Neural cell (in vitro differentiated cells): ENCODE data around the gene VSIG10L2. TPM values are rescaled to one million over a fixed set of nuclear protein-coding genes. Genes with fewer than 3 reads are reported as not detected.

Source experiments
- H2AFZ ChIP-seq: fragments of 200-600, 300-800 bp; sonication (generic), shearing (Covaris generic); 2 replicates; pipeline ENCODE4 v1.6.0; 2014; ENCODE audit warnings: low read depth, mild to moderate bottlenecking, antibody characterized with exemption, low read length, moderate library complexity
- H3F3A ChIP-seq: fragments of 200-600 bp; shearing (Covaris generic); 2 replicates; pipeline ENCODE4 v1.6.1; 2016; ENCODE audit warnings: mild to moderate bottlenecking, moderate library complexity, mixed read lengths, antibody characterized with exemption, low read length; ENCODE audit not compliant: insufficient read depth, poor library complexity, severe bottlenecking
- H3K27ac ChIP-seq: fragments of 200-600, 300-800 bp; sonication (generic), shearing (Covaris generic); 2 replicates; pipeline ENCODE4 v1.5.1; 2014; ENCODE audit warnings: mild to moderate bottlenecking, low read length, moderate library complexity
- H3K27me3 ChIP-seq: fragments of 300-800, 200-600 bp; sonication (generic), shearing (Covaris generic); 2 replicates; pipeline ENCODE4 v1.6.0; 2014; ENCODE audit warnings: mild to moderate bottlenecking, low read depth, low read length, moderate library complexity; ENCODE audit not compliant: insufficient read depth
- H3K36me3 ChIP-seq: fragments of 300-800, 200-600 bp; sonication (generic), shearing (Covaris generic); 2 replicates; pipeline ENCODE4 v1.5.1; 2014; ENCODE audit warnings: mild to moderate bottlenecking, antibody characterized with exemption, low read length, moderate library complexity; ENCODE audit not compliant: insufficient read depth
- H3K4me2 ChIP-seq: fragments of 300-800, 200-600 bp; sonication (generic), shearing (Covaris generic); 2 replicates; pipeline ENCODE4 v1.6.0; 2014; ENCODE audit warnings: mild to moderate bottlenecking, low read length
- H3K4me3 ChIP-seq: fragments of 300-800, 200-600 bp; sonication (generic), shearing (Covaris generic); 2 replicates; pipeline ENCODE4 v1.5.1; 2014; ENCODE audit warnings: mild to moderate bottlenecking, low read length, moderate library complexity
- H3K79me2 ChIP-seq: fragments of 200-600 bp; shearing (Covaris generic); replicated peaks from 2 replicates; pipeline ENCODE4 v1.6.0; 2014; ENCODE audit warnings: mild to moderate bottlenecking, low read length, moderate library complexity; ENCODE audit not compliant: insufficient read depth
- H3K9ac ChIP-seq: fragments of 300-800, 200-600 bp; sonication (generic), shearing (Covaris generic); 2 replicates; pipeline ENCODE4 v1.6.1; 2016; ENCODE audit warnings: mild to moderate bottlenecking, low read length, mixed read lengths
- H3K9me2 ChIP-seq: fragments of 200-600 bp; shearing (Covaris generic); 2 replicates; pipeline ENCODE4 v1.6.1; 2016; ENCODE audit warnings: mild to moderate bottlenecking, low read length, mixed read lengths; ENCODE audit not compliant: insufficient read depth
- H3K9me3 ChIP-seq: fragments of 200-600, 300-800 bp; sonication (generic), shearing (Covaris generic); 2 replicates; pipeline ENCODE4 v1.6.1; 2016; ENCODE audit warnings: mild to moderate bottlenecking, mixed run types, low read length, moderate library complexity, mixed read lengths
- H4K20me1 ChIP-seq: fragments of 200-600 bp; shearing (Covaris generic); 2 replicates; pipeline ENCODE4 v1.6.1; 2016; ENCODE audit warnings: mild to moderate bottlenecking, mixed run types; ENCODE audit not compliant: insufficient read depth
- EP300 ChIP-seq: fragments of 450-650 bp; conservative IDR thresholded peaks from 2 replicates; pipeline ENCODE4 v1.6.1; 2014; ENCODE audit warnings: antibody characterized with exemption, mild to moderate bottlenecking, moderate library complexity; ENCODE audit not compliant: poor library complexity, severe bottlenecking
- EZH2 ChIP-seq: fragments of 200-600, 300-800 bp; shearing (Covaris generic), sonication (generic); IDR thresholded peaks from 2 replicates; pipeline ENCODE4 v1.6.1; 2014; ENCODE audit warnings: antibody characterized with exemption, low read length, borderline replicate concordance, mild to moderate bottlenecking; ENCODE audit not compliant: insufficient read depth, poor library complexity, severe bottlenecking
- MXI1 ChIP-seq: fragments of 450-650 bp; conservative IDR thresholded peaks from 2 replicates; pipeline ENCODE4 v1.6.1; 2014; ENCODE audit warnings: antibody characterized with exemption, mild to moderate bottlenecking; ENCODE audit not compliant: poor library complexity, severe bottlenecking
- POLR2AphosphoS5 ChIP-seq: IDR thresholded peaks from 2 replicates; pipeline ENCODE4 v1.6.1; 2012
- RAD21 ChIP-seq: fragments of 450-650 bp; conservative IDR thresholded peaks from 2 replicates; pipeline ENCODE4 v1.6.1; 2014; ENCODE audit warnings: antibody characterized with exemption, mild to moderate bottlenecking, moderate library complexity
- SMC3 ChIP-seq: fragments of 450-650 bp; conservative IDR thresholded peaks from 2 replicates; pipeline ENCODE4 v1.6.1; 2014; ENCODE audit warnings: antibody characterized with exemption, mild to moderate bottlenecking, moderate library complexity; ENCODE audit not compliant: poor library complexity
- TAF1 ChIP-seq: IDR thresholded peaks from 2 replicates; pipeline ENCODE4 v1.6.1; 2012; ENCODE audit warnings: low read depth
- polyA plus RNA-seq: library from polyadenylated mRNA; depleted of rRNA; stranded (reverse); fragments of >200 nt; gene quantifications from 2 replicates; pipeline ENCODE4 v1.2.3, GENCODE V29; 2014
- TF ChIP-seq, protein P1 (sequence below): IDR thresholded peaks from 2 replicates; pipeline ENCODE4 v1.6.1; 2012; ENCODE audit warnings: borderline replicate concordance
- TF ChIP-seq, protein P2 (sequence below): fragments of 450-650 bp; IDR thresholded peaks from 2 replicates; pipeline ENCODE4 v1.5.1; 2014; ENCODE audit warnings: antibody characterized with exemption, mild to moderate bottlenecking, moderate library complexity; ENCODE audit not compliant: poor library complexity, severe bottlenecking

Gene VSIG10L2
- polyA plus RNA-seq, 1 donor from 2014 or later = not detected

DNA sequence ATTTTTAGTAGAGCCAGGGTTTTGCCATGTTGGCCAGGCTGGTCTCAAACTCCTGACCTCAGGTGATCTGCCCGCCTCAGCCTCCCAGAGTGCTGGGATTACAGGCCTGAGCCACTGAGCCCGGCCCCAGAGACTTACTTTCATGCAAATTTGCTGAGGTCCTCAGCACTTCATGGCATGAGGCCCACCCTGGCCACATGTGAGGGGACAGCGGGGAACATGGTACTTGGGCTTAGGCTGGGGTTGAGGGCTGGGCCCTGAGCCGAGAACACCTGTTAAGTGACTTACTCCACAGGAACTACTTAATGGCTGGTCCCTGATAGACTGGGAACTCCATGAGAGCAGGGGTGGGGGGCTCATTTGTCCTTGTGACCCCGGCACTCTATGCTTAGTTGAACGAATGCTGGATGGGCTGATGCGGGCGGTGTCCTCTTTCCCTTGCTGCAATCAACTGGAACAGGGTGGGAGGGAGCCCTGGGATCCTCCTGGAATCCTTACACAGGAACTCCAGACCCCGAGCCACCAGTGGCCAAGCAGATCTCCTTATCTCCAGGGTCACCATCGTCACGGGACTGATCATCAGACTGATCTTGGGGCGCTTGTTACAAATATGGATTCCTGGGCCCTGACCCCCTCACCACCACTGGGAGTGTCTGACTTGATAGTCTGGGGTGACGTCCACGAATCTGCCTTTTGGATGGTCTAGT lies 1.0 kb downstream of the VSIG10L2 start:
- no peak overlapping the region for H3K27ac ChIP-seq
- H3K36me3 ChIP-seq = no peaks in the 10 kb centered on the region
- no peak overlapping the region for H3K4me2 ChIP-seq
- no peaks in the 10 kb centered on the region for H4K20me1 ChIP-seq
- no peak overlapping the region for H2AFZ ChIP-seq
- no peak overlapping the region for H3K9ac ChIP-seq
- no peaks in the 10 kb centered on the region for H3K27me3 ChIP-seq
- H3K79me2 ChIP-seq = no peaks in the 10 kb centered on the region
- no peak overlapping the region for H3K4me3 ChIP-seq
- H3K9me3 ChIP-seq = no peaks in the 10 kb centered on the region
- no peak for TF ChIP-seq TAF1
- TF ChIP-seq RAD21 = no peak
- no peak for TF ChIP-seq POLR2AphosphoS5
- no peak for TF ChIP-seq SMC3
- H3K9me2 ChIP-seq = no peaks in the 10 kb centered on the region
- no peaks in the 10 kb centered on the region for H3F3A ChIP-seq

DNA sequence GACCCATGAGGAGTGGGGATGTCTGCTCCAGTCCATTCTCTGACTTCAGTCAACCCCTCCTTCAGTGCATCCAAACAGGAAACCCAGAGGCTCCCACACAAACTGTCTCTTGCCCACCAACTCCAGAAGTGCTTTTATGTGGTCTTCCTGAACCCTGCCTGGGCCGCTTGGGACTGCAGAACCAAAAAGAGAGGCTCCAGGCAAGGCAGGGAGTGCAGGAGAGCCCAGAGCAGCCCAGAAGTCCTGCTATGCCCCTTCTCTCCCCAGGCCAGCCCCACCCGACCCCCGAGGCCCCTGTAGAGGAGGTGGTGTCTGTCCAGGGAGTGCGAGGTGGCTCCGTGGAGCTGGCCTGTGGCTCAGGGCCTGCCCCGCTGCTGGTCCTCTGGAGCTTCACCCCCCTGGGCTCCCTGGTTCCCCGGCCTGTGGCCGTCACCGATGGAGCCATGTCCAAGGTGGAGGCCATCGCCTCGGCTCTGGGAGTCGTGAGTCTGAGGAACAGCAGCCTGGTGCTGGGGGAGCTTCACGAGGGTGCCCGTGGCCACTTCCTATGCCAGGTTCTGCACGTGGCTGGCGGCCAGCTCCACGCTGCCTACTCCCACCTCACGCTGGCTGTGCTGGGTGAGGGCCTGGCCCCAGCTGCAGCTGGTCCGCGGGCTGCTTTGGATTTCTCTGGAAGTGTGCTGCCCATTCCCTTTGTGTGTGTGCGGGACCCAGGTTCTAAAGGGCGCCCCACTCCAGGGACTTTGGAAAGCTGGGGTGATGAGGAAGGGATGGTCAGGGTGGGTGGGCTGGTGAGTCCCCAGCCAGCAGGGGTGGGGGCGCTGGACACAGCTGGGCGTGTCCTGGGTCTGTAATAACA lies 1.8 kb downstream of the VSIG10L2 start:
- no peaks in the 10 kb centered on the region for H3K79me2 ChIP-seq
- H3K4me3 ChIP-seq = no peak overlapping the region
- no peaks in the 10 kb centered on the region for H3K9me2 ChIP-seq
- no peaks in the 10 kb centered on the region for H3K36me3 ChIP-seq
- no peak overlapping the region for H3K9ac ChIP-seq
- no peak overlapping the region for H3K27ac ChIP-seq
- no peaks in the 10 kb centered on the region for H4K20me1 ChIP-seq
- TF ChIP-seq EP300 (no peak), POLR2AphosphoS5 (no peak), EZH2 (no peak), MXI1 (no peak), RAD21 (no peak), TAF1 (no peak), SMC3 (no peak)
- TF ChIP-seq, protein P1, sequence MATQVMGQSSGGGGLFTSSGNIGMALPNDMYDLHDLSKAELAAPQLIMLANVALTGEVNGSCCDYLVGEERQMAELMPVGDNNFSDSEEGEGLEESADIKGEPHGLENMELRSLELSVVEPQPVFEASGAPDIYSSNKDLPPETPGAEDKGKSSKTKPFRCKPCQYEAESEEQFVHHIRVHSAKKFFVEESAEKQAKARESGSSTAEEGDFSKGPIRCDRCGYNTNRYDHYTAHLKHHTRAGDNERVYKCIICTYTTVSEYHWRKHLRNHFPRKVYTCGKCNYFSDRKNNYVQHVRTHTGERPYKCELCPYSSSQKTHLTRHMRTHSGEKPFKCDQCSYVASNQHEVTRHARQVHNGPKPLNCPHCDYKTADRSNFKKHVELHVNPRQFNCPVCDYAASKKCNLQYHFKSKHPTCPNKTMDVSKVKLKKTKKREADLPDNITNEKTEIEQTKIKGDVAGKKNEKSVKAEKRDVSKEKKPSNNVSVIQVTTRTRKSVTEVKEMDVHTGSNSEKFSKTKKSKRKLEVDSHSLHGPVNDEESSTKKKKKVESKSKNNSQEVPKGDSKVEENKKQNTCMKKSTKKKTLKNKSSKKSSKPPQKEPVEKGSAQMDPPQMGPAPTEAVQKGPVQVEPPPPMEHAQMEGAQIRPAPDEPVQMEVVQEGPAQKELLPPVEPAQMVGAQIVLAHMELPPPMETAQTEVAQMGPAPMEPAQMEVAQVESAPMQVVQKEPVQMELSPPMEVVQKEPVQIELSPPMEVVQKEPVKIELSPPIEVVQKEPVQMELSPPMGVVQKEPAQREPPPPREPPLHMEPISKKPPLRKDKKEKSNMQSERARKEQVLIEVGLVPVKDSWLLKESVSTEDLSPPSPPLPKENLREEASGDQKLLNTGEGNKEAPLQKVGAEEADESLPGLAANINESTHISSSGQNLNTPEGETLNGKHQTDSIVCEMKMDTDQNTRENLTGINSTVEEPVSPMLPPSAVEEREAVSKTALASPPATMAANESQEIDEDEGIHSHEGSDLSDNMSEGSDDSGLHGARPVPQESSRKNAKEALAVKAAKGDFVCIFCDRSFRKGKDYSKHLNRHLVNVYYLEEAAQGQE = no peak
- TF ChIP-seq, protein P2, sequence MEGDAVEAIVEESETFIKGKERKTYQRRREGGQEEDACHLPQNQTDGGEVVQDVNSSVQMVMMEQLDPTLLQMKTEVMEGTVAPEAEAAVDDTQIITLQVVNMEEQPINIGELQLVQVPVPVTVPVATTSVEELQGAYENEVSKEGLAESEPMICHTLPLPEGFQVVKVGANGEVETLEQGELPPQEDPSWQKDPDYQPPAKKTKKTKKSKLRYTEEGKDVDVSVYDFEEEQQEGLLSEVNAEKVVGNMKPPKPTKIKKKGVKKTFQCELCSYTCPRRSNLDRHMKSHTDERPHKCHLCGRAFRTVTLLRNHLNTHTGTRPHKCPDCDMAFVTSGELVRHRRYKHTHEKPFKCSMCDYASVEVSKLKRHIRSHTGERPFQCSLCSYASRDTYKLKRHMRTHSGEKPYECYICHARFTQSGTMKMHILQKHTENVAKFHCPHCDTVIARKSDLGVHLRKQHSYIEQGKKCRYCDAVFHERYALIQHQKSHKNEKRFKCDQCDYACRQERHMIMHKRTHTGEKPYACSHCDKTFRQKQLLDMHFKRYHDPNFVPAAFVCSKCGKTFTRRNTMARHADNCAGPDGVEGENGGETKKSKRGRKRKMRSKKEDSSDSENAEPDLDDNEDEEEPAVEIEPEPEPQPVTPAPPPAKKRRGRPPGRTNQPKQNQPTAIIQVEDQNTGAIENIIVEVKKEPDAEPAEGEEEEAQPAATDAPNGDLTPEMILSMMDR = no peak
- H3F3A ChIP-seq = no peaks in the 10 kb centered on the region
- no peak overlapping the region for H2AFZ ChIP-seq
- H3K4me2 ChIP-seq = no peak overlapping the region
- H3K27me3 ChIP-seq = no peaks in the 10 kb centered on the region
- H3K9me3 ChIP-seq = no peaks in the 10 kb centered on the region
